HG03064 (cell line): Measurements from ENCODE around the gene AFG1L.
"Not testable (repeated sequence)": the region's sequence is repeated elsewhere in the genome, so short reads cannot be mapped to it uniquely, and the experiment has no call there.

ENCODE experiments used
- ATAC-seq: cut with Tn5 transposase; IDR thresholded peaks from one replicate; pipeline ENCODE4 v1.9.1; 2021; ENCODE audit warnings: low read depth; ENCODE audit not compliant: unreplicated experiment

The AFG1L gene

DNA sequence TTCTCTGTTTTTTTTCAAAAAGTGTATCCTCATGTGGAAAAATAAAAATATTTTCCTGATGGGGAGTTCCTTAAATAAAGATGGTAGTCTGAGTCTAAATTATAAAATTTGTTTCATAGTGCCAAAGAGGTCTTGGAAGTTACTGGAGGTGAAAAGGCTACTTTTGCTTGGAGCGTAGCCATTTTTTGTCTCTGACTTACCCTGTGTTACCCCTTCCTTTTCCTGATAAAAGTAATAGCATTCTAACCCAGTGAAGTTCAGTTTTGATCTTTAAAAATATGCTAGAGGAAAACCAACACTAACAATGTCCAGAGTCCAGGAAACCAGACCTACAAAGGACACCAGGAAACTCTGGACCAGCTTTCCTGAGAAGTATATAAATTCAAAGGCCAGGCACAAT is 153.6 kb downstream of the AFG1L start:
- ATAC-seq = no peak

GRCh38 chr6:108449717-108450116 is 154.9 kb downstream of the AFG1L start:
- not testable (repeated sequence) for ATAC-seq

GRCh38 chr6:108451816-108452215 is 157.0 kb downstream of the AFG1L start:
- no peak for ATAC-seq

- no peak for ATAC-seq
Measured at GRCh38 chr6:108452711-108453195, 157.9 kb downstream of the AFG1L start.

DNA sequence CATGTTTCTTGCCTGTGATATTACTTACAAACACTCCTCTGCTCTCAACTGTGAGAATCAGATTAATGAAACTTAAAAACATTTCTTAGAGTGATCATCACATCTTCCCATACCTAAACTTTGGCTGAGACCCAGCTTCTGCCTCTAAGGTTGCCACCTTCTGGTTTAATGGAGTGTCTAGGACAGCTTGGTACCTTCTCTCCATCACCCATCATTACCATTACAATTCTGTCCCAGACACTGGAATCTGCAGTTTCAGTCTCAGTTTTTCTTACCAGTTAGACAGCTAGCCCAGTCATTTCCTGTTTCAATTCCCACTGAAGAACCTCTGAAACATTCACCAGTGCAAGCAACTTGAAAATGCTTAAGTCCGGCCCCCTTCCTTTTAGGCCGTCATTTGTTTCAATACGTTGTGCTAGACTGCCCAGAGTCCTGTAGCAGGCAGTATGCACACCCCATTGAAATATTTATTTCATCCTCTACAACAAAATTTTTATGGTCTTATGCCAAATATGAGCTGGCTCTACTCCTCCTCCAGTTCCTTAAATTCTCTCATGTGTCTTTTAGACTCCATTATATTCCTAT is 158.8 kb downstream of the AFG1L start:
- no peak for ATAC-seq

- no peak for ATAC-seq
Measured at GRCh38 chr6:108454356-108454755, 159.5 kb downstream of the AFG1L start.

GRCh38 chr6:108455688-108456087 is 160.8 kb downstream of the AFG1L start:
- ATAC-seq = no peak

DNA sequence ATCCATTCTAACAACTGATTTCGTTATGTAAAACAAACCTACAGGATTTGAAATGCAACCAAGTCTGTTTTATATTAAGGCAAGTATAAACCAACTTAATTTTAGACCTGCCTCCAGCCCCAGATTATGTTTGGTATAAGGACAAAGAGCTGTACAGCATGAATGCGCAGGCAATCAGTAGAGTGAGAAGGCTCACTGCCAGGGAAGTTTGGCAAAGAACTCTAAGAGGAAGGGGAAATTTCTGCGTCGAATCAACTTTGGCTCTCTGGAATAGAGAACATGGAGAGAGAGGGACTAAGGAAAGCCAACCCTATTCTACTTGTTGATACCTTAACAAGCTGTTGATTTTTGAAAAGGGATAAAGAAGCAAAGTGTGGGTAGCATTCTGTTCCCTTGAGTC is 168.9 kb downstream of the AFG1L start:
- ATAC-seq = no peak

GRCh38 chr6:108464418-108465097 is 169.7 kb downstream of the AFG1L start:
- ATAC-seq = no peak

DNA sequence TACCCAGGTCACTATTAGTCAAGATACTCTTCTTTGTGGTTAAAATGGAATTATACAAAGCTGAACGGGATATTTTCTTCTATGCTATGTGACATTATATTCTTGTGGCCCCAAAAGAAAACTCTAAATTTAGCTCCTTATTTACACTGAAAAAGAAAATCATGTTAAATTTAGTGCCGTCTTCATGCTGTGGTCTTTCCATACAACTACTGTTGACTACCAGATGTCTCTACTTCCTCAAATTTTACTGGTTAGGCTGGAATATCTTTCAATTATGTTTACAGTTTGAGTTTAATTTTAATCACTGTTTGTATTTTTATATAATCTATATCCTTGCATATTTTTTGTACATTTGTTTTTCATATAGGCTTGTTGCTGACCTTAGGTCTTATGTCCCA is 170.2 kb downstream of the AFG1L start:
- ATAC-seq = no peak

GRCh38 chr6:108468346-108468745 is 173.5 kb downstream of the AFG1L start:
- no peak for ATAC-seq

DNA sequence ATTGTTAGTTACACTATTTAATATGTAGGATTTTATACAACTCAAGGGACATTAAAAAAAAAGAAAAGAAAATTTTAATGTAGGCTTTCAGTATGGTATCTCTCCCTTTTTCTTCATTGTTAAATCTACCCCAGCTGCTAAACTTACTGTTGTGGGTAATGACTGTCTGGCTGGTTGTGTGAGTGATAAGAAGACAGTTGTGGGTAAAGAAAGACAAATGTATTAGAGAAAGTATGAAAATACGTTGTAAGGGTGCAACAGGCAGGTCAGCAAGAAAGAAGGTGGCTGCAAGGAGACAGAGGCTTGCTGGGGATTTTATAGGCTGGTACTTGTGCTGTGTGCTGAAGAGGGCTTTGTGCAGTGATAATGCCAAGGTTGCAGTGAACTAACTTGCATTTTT is 174.5 kb downstream of the AFG1L start:
- ATAC-seq = no peak

- no peak for ATAC-seq
Measured at GRCh38 chr6:108473197-108473596, 178.3 kb downstream of the AFG1L start.

DNA sequence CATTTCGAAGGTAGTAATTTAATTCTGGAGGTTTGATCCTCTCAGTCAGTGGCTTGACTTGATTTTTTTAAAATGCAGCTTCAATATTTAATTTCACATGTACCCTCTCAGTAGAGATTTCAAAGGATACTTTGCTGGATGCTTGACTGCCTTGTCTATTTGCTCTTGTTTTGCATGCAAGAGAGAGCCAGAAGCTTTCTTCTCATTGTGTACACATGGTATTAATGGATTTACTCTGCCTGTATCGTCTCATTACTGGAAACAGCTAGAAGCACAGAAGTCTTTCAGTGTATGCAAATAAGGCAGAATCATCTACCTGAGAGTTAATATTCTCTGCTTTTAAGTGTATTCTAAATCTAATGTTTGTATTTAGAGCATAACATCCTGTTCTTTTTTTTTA is 181.5 kb downstream of the AFG1L start:
- ATAC-seq = no peak

DNA sequence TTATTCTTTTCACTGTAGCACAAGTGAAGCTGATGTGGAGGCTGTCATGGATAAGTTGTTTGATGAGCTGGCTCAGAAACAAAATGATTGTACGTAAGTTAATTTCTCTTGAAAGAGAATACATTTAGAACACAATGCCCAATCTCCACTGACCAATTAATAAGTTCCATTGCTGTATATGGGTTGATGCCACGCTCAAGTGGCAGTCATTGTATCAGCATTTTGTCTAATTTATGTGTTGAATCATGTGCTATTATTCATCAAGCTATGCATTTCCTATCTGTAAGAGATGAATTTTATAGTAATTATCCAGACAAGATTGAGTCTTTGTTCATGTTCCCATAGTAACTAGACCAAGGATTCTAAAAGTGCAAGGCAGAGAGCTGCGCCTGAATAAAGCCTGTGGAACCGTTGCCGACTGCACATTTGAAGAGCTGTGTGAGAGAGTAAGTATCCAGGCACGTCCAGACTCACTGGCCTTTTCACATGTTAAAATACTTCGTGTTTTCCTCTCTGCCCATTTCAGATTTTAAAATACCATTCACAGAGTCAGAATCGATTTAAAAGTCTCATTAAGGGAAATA is 182.1 kb downstream of the AFG1L start:
- ATAC-seq = no peak

DNA sequence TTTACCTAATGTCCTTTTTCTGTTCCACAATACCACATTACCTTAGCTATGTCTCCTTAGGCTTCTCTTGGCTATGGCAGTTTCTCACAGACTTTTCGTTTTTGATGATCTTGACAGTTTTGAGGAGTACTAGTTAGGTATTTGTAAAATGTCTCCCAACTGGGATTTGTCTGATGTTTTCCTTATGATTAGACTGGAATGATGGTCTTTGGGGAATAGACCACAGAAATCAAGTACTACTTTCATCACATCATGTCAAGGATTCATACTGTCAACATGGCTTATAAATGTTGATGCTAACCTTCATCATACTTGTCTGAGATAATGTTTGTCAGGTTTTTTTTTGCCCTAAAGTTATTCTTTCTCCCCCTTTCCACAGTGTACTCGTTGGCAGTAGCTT is 187.7 kb downstream of the AFG1L start:
- no peak for ATAC-seq

GRCh38 chr6:108484016-108484415 is 189.2 kb downstream of the AFG1L start:
- ATAC-seq = no peak

- no peak for ATAC-seq
Measured at GRCh38 chr6:108489699-108490098, 194.8 kb downstream of the AFG1L start.

DNA sequence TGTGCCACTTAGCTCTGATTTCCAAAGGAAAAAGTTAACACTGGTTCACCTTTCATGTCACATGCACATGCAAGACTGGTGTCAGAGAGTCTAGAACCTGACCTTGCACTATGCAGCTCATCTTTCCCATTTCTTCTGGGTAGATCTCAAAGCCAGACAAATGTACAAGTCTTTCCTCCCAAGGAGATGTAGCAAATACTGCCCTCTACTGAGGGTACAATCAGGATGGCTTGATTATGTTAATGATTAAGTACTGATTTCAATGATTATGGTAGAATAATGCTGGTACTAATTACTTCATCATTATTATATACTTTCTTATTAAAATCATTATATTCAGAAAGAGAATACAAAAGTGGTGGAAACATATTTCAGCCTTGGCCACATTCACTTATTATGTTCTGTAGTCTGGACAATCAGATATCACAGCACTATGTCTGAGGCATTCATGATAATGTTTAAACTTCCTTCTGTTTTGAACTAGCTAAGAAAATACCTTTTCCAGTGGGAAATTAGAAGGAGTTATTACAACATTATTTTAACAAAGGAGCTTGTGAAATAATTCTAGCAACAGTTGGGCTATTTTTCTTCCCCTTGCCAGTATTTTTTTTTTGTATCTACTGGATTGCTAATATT is 197.4 kb downstream of the AFG1L start:
- ATAC-seq = no peak

DNA sequence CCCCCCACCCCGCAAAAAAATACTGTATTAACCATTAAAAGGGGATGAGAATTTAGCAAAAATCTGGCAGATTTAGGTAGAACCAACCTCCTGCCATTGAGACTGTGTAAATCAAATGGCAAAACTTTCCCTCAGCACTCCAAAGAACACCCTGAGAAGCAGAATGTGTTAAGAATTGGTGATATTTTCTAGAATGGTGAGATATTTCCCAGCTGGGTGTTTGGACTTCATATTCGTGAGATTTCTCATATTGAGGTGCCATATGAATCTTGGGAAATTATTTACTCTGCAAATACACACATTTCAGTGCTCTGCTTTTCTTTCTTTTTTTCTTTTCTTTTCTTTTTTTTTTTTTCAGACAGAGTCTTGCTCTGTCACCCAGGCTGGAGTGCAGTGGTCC is 199.6 kb downstream of the AFG1L start:
- ATAC-seq = no peak

DNA sequence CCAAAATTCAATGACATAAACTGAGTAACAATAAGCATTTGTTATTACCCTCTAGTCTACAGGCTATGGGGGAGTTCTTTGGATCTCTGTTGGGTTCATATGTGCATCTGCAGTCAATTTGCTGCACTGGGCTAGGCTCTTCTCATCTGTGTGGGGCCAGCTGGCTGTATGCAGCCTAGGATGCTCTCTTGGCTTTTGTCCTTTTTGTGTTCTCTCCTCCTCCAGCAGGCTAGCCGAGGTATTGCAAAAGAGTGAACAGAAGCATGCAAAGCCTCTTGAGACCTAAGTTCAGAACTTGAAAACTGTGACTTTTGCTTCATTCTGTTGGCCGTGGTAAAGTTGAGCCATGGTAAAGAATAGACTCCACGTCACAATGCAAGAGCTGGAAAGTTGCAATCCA is 203.0 kb downstream of the AFG1L start:
- no peak for ATAC-seq

GRCh38 chr6:108501559-108501958 is 206.7 kb downstream of the AFG1L start:
- no peak for ATAC-seq
